ENCODE data around the gene SLC35F1. TPM values are rescaled to one million over a fixed set of nuclear protein-coding genes. Genes with fewer than 3 reads are reported as not detected.
A peak's percentile ranks its signal among the peaks of the same experiment; 100 is the strongest.

SLC35F1 gene
- total and polyA plus RNA-seq, 2 experiments from 2014 or later: 18.5 to 25.5 TPM

GRCh38 chr6:118249680-118250079 lies 342.6 kb downstream of the SLC35F1 start:
- H3K4me3 ChIP-seq: no peak overlapping the region
- H3K9me3 ChIP-seq (ENCODE audit: low read depth): no peaks in the 10 kb centered on the region
- H3K36me3 ChIP-seq: no peaks in the 10 kb centered on the region
- DNase-seq (ENCODE audit: low read depth in 1 of 2, low spot score in 1 of 2): peak in 1 of 2 donors; percentile 3
- TF ChIP-seq, protein P1, sequence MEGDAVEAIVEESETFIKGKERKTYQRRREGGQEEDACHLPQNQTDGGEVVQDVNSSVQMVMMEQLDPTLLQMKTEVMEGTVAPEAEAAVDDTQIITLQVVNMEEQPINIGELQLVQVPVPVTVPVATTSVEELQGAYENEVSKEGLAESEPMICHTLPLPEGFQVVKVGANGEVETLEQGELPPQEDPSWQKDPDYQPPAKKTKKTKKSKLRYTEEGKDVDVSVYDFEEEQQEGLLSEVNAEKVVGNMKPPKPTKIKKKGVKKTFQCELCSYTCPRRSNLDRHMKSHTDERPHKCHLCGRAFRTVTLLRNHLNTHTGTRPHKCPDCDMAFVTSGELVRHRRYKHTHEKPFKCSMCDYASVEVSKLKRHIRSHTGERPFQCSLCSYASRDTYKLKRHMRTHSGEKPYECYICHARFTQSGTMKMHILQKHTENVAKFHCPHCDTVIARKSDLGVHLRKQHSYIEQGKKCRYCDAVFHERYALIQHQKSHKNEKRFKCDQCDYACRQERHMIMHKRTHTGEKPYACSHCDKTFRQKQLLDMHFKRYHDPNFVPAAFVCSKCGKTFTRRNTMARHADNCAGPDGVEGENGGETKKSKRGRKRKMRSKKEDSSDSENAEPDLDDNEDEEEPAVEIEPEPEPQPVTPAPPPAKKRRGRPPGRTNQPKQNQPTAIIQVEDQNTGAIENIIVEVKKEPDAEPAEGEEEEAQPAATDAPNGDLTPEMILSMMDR (IDR thresholded peaks at IDR 0.05; ENCODE audit: low read depth, low read length): no peak
- no peaks in the 10 kb centered on the region for H3K27me3 ChIP-seq
- H3K27ac ChIP-seq: no peak overlapping the region
- H3K4me1 ChIP-seq (ENCODE audit: low read depth): no peaks in the 10 kb centered on the region

DNA sequence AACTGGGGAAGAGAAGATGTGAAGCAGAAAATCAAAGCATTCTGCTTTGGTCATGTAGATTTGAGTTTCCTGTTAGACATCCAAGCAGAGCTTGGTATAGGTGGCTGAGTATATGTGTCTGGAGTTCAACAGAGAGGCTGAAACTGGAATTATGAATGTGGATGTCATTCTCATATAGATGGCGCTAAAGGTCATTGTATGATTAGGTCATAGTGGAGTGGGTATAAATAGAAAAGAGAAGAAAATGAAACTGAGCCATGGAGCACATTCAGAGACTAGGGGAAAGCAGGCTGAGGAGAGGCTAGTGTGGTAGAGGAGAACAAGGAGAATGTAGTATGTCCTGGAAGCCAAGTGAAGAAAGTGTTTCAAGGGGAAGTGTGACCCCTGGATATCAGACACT lies 345.4 kb downstream of the SLC35F1 start:
- TF ChIP-seq, protein P1 (IDR thresholded peaks at IDR 0.05; ENCODE audit: low read depth, low read length): no peak
- Histone ChIP-seq H3K4me1 (ENCODE audit: low read depth) (no peaks in the 10 kb centered on the region), H3K9me3 (ENCODE audit: low read depth) (no peaks in the 10 kb centered on the region), H3K4me3 (no peak overlapping the region), H3K27ac (no peak overlapping the region), H3K36me3 (no peaks in the 10 kb centered on the region), H3K27me3 (no peaks in the 10 kb centered on the region)
- DNase-seq (ENCODE audit: low read depth in 1 of 2, low spot score in 1 of 2): no peak

DNA sequence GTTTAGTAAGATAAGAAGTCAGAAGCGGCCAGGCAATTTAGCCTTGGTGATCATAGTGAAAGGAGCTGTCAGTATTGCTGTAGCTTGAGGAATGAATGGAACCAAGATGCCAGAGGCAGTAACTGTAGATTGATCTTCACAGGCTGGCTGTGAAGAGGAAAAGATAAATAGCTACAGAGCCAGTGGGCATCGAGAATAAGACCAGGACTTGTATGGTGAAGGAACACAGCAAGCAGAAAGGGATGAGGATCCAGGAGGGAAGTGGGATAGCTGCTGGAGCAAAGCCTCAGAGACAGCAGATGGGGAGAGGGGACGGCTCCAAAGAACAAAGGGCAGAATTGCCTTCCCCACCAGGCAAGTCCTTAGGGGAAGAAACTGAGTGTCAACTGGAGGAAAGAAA lies 346.7 kb downstream of the SLC35F1 start:
- Histone ChIP-seq H3K27me3 (no peaks in the 10 kb centered on the region), H3K27ac (no peak overlapping the region), H3K4me3 (no peak overlapping the region), H3K9me3 (ENCODE audit: low read depth) (no peaks in the 10 kb centered on the region), H3K4me1 (ENCODE audit: low read depth) (no peaks in the 10 kb centered on the region), H3K36me3 (no peaks in the 10 kb centered on the region)
- TF ChIP-seq, protein P1 (IDR thresholded peaks at IDR 0.05; ENCODE audit: low read depth, low read length): no peak
- DNase-seq (ENCODE audit: low read depth in 1 of 2, low spot score in 1 of 2): no peak

GRCh38 chr6:118260833-118261232 lies 353.8 kb downstream of the SLC35F1 start:
- TF ChIP-seq, protein P1 (IDR thresholded peaks at IDR 0.05; ENCODE audit: low read depth, low read length): no peak
- no peak for DNase-seq (ENCODE audit: low read depth in 1 of 2, low spot score in 1 of 2)
- no peaks in the 10 kb centered on the region for H3K36me3 ChIP-seq

DNA sequence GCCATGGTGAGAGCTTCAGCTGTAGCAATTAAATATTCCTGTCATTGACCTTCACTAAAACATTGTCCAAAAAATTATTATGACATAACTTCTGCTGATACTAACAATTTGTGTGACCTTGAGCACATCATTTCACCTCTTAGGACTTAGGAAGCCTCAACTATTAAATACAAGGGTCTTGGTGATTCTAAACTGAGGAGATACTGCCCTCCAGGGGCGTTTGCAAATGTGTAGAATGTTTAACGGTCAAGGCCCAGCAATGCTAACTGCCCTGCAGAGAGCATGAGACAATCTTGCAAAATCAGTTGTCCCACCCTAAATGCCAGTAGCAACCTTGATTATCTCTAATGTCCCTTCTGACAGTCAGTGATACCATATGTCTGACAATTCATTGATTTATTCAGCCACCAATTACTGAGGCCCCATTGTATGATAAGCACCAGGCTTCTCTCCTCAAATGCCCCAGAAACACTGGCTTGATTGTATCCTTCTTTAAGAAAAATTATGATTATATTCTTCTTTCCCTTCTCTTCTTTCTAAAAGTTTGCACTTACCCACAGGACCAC lies 356.9 kb downstream of the SLC35F1 start:
- TF ChIP-seq, protein P1 (IDR thresholded peaks at IDR 0.05; ENCODE audit: low read depth, low read length): peak; percentile 43
- peak; percentile 58 for DNase-seq (ENCODE audit: low read depth in 1 of 2, low spot score in 1 of 2)
- peak overlapping the region; percentile 1 for H3K27ac ChIP-seq

More at GRCh38 chr6:118260833-118261232, 353.8 kb downstream of the SLC35F1 start:
- no peak overlapping the region for H3K4me3 ChIP-seq
- no peak overlapping the region for H3K27ac ChIP-seq
- H3K4me1 ChIP-seq (ENCODE audit: low read depth): no peaks in the 10 kb centered on the region
- no peaks in the 10 kb centered on the region for H3K9me3 ChIP-seq (ENCODE audit: low read depth)
- no peaks in the 10 kb centered on the region for H3K27me3 ChIP-seq

More for the DNA sequence above, 356.9 kb downstream of the SLC35F1 start:
- Histone ChIP-seq H3K4me1 (ENCODE audit: low read depth) (no peaks in the 10 kb centered on the region), H3K4me3 (no peak overlapping the region), H3K9me3 (ENCODE audit: low read depth) (no peaks in the 10 kb centered on the region), H3K27me3 (no peaks in the 10 kb centered on the region), H3K36me3 (no peaks in the 10 kb centered on the region)

Data from cardiac muscle cell (in vitro differentiated cells and primary cell).